HepG2 (cell line): Measurements from ENCODE around the gene ATP9A. TPM values are rescaled to one million over a fixed set of nuclear protein-coding genes. Genes with fewer than 3 reads are reported as not detected.

ENCODE experiments used
- ARID2 ChIP-seq: sonication (generic); formaldehyde crosslinking; IDR thresholded peaks from 2 replicates; pipeline ENCODE4 v1.8.1; 2022; ENCODE audit warnings: mild to moderate bottlenecking, missing genetic modification reagents, borderline replicate concordance
- CENPT ChIP-seq: sonication (generic); formaldehyde crosslinking; IDR thresholded peaks from 2 replicates; pipeline ENCODE4 v1.8.0; 2022; ENCODE audit warnings: low read depth, mild to moderate bottlenecking, moderate library complexity, missing genetic modification reagents
- DDIT3 ChIP-seq: sonication (generic); formaldehyde crosslinking; IDR thresholded peaks from 2 replicates; pipeline ENCODE4 v1.4.0; 2020; ENCODE audit warnings: mild to moderate bottlenecking, missing genetic modification reagents
- ETV6 ChIP-seq: sonication (generic); formaldehyde crosslinking; conservative IDR thresholded peaks from 2 replicates; pipeline ENCODE4 v1.4.0; 2020; ENCODE audit warnings: missing genetic modification reagents
- FOXA1 ChIP-seq, 2 experiments: fragments of 450-650 bp in 1 of 2; sonication (generic) in 1 of 2; formaldehyde crosslinking in 1 of 2; IDR thresholded peaks; 2 replicates each; pipeline versions ENCODE4 v1.4.0 to v1.6.1; 2016 to 2020; ENCODE audit warnings: missing genetic modification reagents in 1 of 2
- GABPA ChIP-seq, 2 experiments: IDR thresholded peaks; 2 replicates each; pipeline ENCODE4 v1.6.1; 2011 to 2016; ENCODE audit warnings: low read depth in 2 of 2, low read length in 1 of 2, missing biosample characterization in 1 of 2, missing genetic modification characterization in 1 of 2
- HHEX ChIP-seq: IDR thresholded peaks from 2 replicates; pipeline ENCODE4 v1.6.1; 2016; ENCODE audit warnings: control low read depth
- KLF12 ChIP-seq: sonication (generic); formaldehyde crosslinking; IDR thresholded peaks from 2 replicates; pipeline ENCODE4 v1.4.0; 2020; ENCODE audit warnings: missing genetic modification reagents, borderline replicate concordance
- MAFF ChIP-seq: IDR thresholded peaks from 2 replicates; pipeline ENCODE4 v1.6.1; 2011; ENCODE audit warnings: low read depth, low read length, improper control_type of control experiment
- MED8 ChIP-seq: sonication (generic); formaldehyde crosslinking; IDR thresholded peaks from 2 replicates; pipeline ENCODE4 v1.8.1; 2023; ENCODE audit warnings: mild to moderate bottlenecking, missing genetic modification reagents; ENCODE audit not compliant: insufficient replicate concordance
- MIER3 ChIP-seq: IDR thresholded peaks from 2 replicates; pipeline ENCODE4 v1.6.1; 2016; ENCODE audit warnings: missing compliant biosample characterization, borderline replicate concordance
- MYPOP ChIP-seq: sonication (generic); formaldehyde crosslinking; IDR thresholded peaks from 2 replicates; pipeline ENCODE4 v1.8.1; 2023; ENCODE audit warnings: mild to moderate bottlenecking, moderate library complexity, missing genetic modification reagents
- NR2F2 ChIP-seq: IDR thresholded peaks from 2 replicates; pipeline ENCODE4 v1.6.1; 2012; ENCODE audit warnings: low read depth, inconsistent platforms, borderline replicate concordance
- NR3C1 ChIP-seq: sonication (generic); formaldehyde crosslinking; IDR thresholded peaks from 2 replicates; pipeline ENCODE4 v1.4.0; 2020; ENCODE audit warnings: missing genetic modification reagents
- TRIM22 ChIP-seq: fragments of 450-650 bp; IDR thresholded peaks from 2 replicates; pipeline ENCODE4 v1.6.1; 2017
- UBTF ChIP-seq: sonication (generic); formaldehyde crosslinking; IDR thresholded peaks from 2 replicates; pipeline ENCODE4 v1.4.0; 2020; ENCODE audit warnings: mild to moderate bottlenecking, missing genetic modification reagents
- ZBTB26 ChIP-seq: IDR thresholded peaks from 2 replicates; pipeline ENCODE4 v1.6.1; 2016; ENCODE audit warnings: missing compliant biosample characterization, missing genetic modification reagents, borderline replicate concordance
- ZBTB44 ChIP-seq: sonication (generic); formaldehyde crosslinking; IDR thresholded peaks from 2 replicates; pipeline ENCODE4 v1.4.0; 2020; ENCODE audit warnings: missing genetic modification reagents
- ZNF3 ChIP-seq: IDR thresholded peaks from 2 replicates; pipeline ENCODE4 v1.7.0; 2017; ENCODE audit warnings: inconsistent platforms
- ZNF598 ChIP-seq: sonication (generic); formaldehyde crosslinking; IDR thresholded peaks from 2 replicates; pipeline ENCODE4 v1.5.1; 2020; ENCODE audit warnings: mild to moderate bottlenecking, missing genetic modification reagents, borderline replicate concordance
- ZNF644 ChIP-seq: IDR thresholded peaks from 2 replicates; pipeline ENCODE4 v1.6.1; 2016; ENCODE audit warnings: low read depth
- ZSCAN21 ChIP-seq: sonication (generic); formaldehyde crosslinking; IDR thresholded peaks from 2 replicates; pipeline ENCODE4 v1.8.0; 2022; ENCODE audit warnings: mild to moderate bottlenecking, missing genetic modification reagents, moderate library complexity, borderline replicate concordance
- polyA plus RNA-seq, 8 experiments: library from polyadenylated mRNA; depleted of rRNA in 3 of 8; stranded (reverse) in 7 of 8; unstranded in 1 of 8; fragments of >200 nt; fragmentation: Illumina TruSeq in 4 of 8; extraction: Trizol in 4 of 8; gene quantifications; 2 replicates each; pipeline versions ENCODE4 v1.2.1 to v1.2.3, GENCODE V29; 2011 to 2016; ENCODE audit warnings: low read depth in 4 of 8, missing spikeins in 1 of 8, mixed read lengths in 1 of 8; ENCODE audit not compliant: insufficient read depth in 1 of 8
- total RNA-seq, 5 experiments: library from RNA; depleted of rRNA; stranded (reverse); fragments of >200 nt; fragmentation: Illumina TruSeq; extraction: Trizol; gene quantifications; 2 replicates each; pipeline ENCODE4 v1.2.3, GENCODE V29; 2016; ENCODE audit warnings: low read depth in 1 of 5

The ATP9A gene
- total and polyA plus RNA-seq, 2 of the 13 experiments (the other 11 are each of a cell fraction or from before 2014, with no cell fraction given), result 11.8 to 18.5 TPM

- no peak for TF ChIP-seq NR3C1 (CRISPR knock-in tag)
- no peak for TF ChIP-seq ARID2
- TF ChIP-seq CENPT, result no peak
- no peak for TF ChIP-seq ETV6
- no peak for TF ChIP-seq DDIT3 (CRISPR knock-in tag)
- TF ChIP-seq HHEX, result no peak
- no peak for TF ChIP-seq MYPOP (CRISPR knock-in tag)
- TF ChIP-seq ZNF598 (CRISPR knock-in tag), result no peak
- no peak for TF ChIP-seq UBTF (CRISPR knock-in tag)
- TF ChIP-seq MAFF, result peak; percentile 47; the same call in 1 of the 2 replicates
- TF ChIP-seq ZNF644, result peak; percentile 52; the same call in 1 of the 2 replicates
- TF ChIP-seq ZBTB44 (CRISPR knock-in tag), result no peak
- no peak for TF ChIP-seq KLF12 (CRISPR knock-in tag)
- peak; percentile 46; the same call in 1 of the 2 replicates for TF ChIP-seq MIER3 (CRISPR knock-in tag)
- no peak for TF ChIP-seq ZBTB26 (CRISPR knock-in tag)
- TF ChIP-seq TRIM22, result no peak
- no peak for TF ChIP-seq ZNF3 (CRISPR knock-in tag)
- 0 out of 2 replicates have a peak, but pooled peaks have one; percentile 32 for TF ChIP-seq ZSCAN21 (CRISPR knock-in tag)
- TF ChIP-seq FOXA1 (IDR thresholded peaks at IDR 0.05), result 0 out of 2 replicates have a peak, but pooled peaks have one; percentile 51
- peak; percentile 80 for TF ChIP-seq FOXA1 (CRISPR knock-in tag; IDR thresholded peaks at IDR 0.05)
- TF ChIP-seq MED8 (CRISPR knock-in tag), result no peak
- TF ChIP-seq GABPA (IDR thresholded peaks at IDR 0.05; ENCODE audit: low read depth, low read length), result no peak
- no peak for TF ChIP-seq GABPA (CRISPR knock-in tag; IDR thresholded peaks at IDR 0.05; ENCODE audit: low read depth)
- peak; percentile 42; the same call in 1 of the 2 replicates for TF ChIP-seq NR2F2
Observed at GRCh38 chr20:51661609-51662178, 106.5 kb downstream of the ATP9A start (continued).
